ENCODE measurements around the gene PHF2. TPM values are rescaled to one million over a fixed set of nuclear protein-coding genes. Genes with fewer than 3 reads are reported as not detected.

Gene PHF2
- total and polyA plus RNA-seq, 2 of the 8 experiments (the other 6 are each of a cell fraction or from before 2014, with no cell fraction given), result 3.4 to 9.4 TPM

- FAIRE-seq (no peak), DNase-seq (ENCODE audit: low read depth in 1 of 2, low spot score in 2 of 2) (no peak)
- H3K18ac ChIP-seq (ENCODE audit: extremely low read depth, low read length), result no peak overlapping the region; the same call in 1 of the 2 replicates
- peaks cover 0 to 2% of the 10 kb centered on the region in 2 experiments for H4K20me1 ChIP-seq (replicated peaks in 1 of 2; ENCODE audit: control insufficient read depth in 1 of 2, insufficient read depth in 2 of 2, low read length in 2 of 2)
- H3K56ac ChIP-seq (replicated peaks; ENCODE audit: insufficient read length, low read depth, low read length), result no peak overlapping the region
- H3K23ac ChIP-seq (ENCODE audit: insufficient read length), result no peak overlapping the region
- 79% methylated on average over 9 of the region's 12 CpGs; no CpG with 5 or more reads in 1 of the 2 experiments for WGBS, 2 experiments (ENCODE audit: extremely low coverage in 1 of 2, insufficient coverage in 1 of 2, insufficient read length in 1 of 2, insufficient replicate concordance in 2 of 2, low coverage in 1 of 2, low lambda C conversion rate in 2 of 2, missing lambda C conversion rate in 1 of 2)
- H3K4me1 ChIP-seq (replicated peaks in 1 of 4; ENCODE audit: control insufficient read depth in 3 of 4, insufficient read depth in 4 of 4, low read length in 3 of 4), result no peaks in the 10 kb centered on the region; a peak in 1 of 7 replicates
- H3K4me3 ChIP-seq (ENCODE audit: extremely low read depth in 1 of 4, insufficient read depth in 2 of 4, low read depth in 3 of 4, low read length in 4 of 4), result no peak overlapping the region
- CTCF ChIA-PET (ENCODE audit: partially characterized antibody), result interaction anchor here (1.2 kb wide), 1 partner anchor 54 kb away, joined by 3 read pairs; no protein-coding TSS in a partner anchor
- H2BK120ac ChIP-seq (replicated peaks; ENCODE audit: low read depth, low read length), result no peak overlapping the region
- H4K8ac ChIP-seq (ENCODE audit: extremely low read depth, insufficient read depth, low read length), result no peak overlapping the region
- no peak overlapping the region for H2BK5ac ChIP-seq (ENCODE audit: low read depth, low read length)
- H3K9ac ChIP-seq (replicated peaks in 1 of 4; ENCODE audit: extremely low read depth in 1 of 4, low read depth in 3 of 4, low read length in 3 of 4), result no peak overlapping the region
- peaks cover 0 to 6% (median 2%) of the 10 kb centered on the region in 4 experiments; a peak in 6 of 8 replicates for H3K36me3 ChIP-seq (ENCODE audit: control insufficient read depth in 2 of 4, insufficient read depth in 4 of 4, low read length in 3 of 4)
- H3K9me3 ChIP-seq (ENCODE audit: insufficient read depth in 2 of 2, low read depth in 1 of 2, low read length in 1 of 2), result no peaks in the 10 kb centered on the region
- no peak overlapping the region for H2BK15ac ChIP-seq (ENCODE audit: low read length)
- no peaks in the 10 kb centered on the region for H3K79me1 ChIP-seq (ENCODE audit: low read depth, low read length)
- H3K14ac ChIP-seq (ENCODE audit: insufficient read length), result no peak overlapping the region
- no peak overlapping the region for H2AK5ac ChIP-seq (ENCODE audit: low read depth, low read length)
- no peak overlapping the region for H3K4ac ChIP-seq (replicated peaks; ENCODE audit: insufficient read length, low read depth, low read length)
- POLR2A ChIA-PET (ENCODE audit: partially characterized antibody), result no interaction called here
- H2BK12ac ChIP-seq (ENCODE audit: low read depth, low read length), result no peak overlapping the region
- H2AFZ ChIP-seq (ENCODE audit: low read length), result no peak overlapping the region
- H4K5ac ChIP-seq (ENCODE audit: insufficient read length, low read depth, low read length), result no peak overlapping the region
- no peaks in the 10 kb centered on the region for H3K23me2 ChIP-seq (ENCODE audit: low read depth, low read length)
- no peak overlapping the region; the same call in 1 of the 2 replicates for H3K27ac ChIP-seq (ENCODE audit: low read depth, low read length)
- H2BK20ac ChIP-seq (ENCODE audit: low read length), result no peak overlapping the region
- H4K91ac ChIP-seq (replicated peaks; ENCODE audit: insufficient read length, low read length), result no peak overlapping the region
- H3K4me2 ChIP-seq (ENCODE audit: insufficient read depth in 1 of 2, low read depth in 2 of 2, low read length in 2 of 2), result no peak overlapping the region
- H3K27me3 ChIP-seq (replicated peaks in 1 of 4; ENCODE audit: control insufficient read depth in 3 of 4, extremely low read depth in 1 of 4, insufficient read depth in 3 of 4, low read length in 3 of 4), result no peaks in the 10 kb centered on the region
- no peaks in the 10 kb centered on the region for H3K79me2 ChIP-seq (ENCODE audit: control insufficient read depth in 1 of 2, insufficient read depth in 2 of 2, low read length in 2 of 2)
- no peak for TF ChIP-seq CHD2 (IDR thresholded peaks at IDR 0.05; ENCODE audit: low read length)
- TF ChIP-seq MAX (IDR thresholded peaks at IDR 0.05), result no peak
- TF ChIP-seq HDAC6 (IDR thresholded peaks at IDR 0.05; ENCODE audit: low read depth, low read length), result no peak
- no peak for TF ChIP-seq RBBP5 (IDR thresholded peaks at IDR 0.05; ENCODE audit: borderline replicate concordance, low read depth, low read length)
- no peak for TF ChIP-seq E2F6 (IDR thresholded peaks at IDR 0.05)
- no peak for TF ChIP-seq JUND (IDR thresholded peaks at IDR 0.05; ENCODE audit: low read length)
- TF ChIP-seq TCF12 (IDR thresholded peaks at IDR 0.05; ENCODE audit: low read depth, low read length), result no peak
- no peak for TF ChIP-seq SP2 (IDR thresholded peaks at IDR 0.05; ENCODE audit: low read length)
- TF ChIP-seq TEAD4 (IDR thresholded peaks at IDR 0.05; ENCODE audit: low read depth, low read length), result no peak
Measured at GRCh38 chr9:93644397-93645088, 68.2 kb downstream of the PHF2 start.

Data from H1 (cell line).